GM19438 (cell line): ENCODE results near the gene SRRM2.

ENCODE experiments used
- ATAC-seq: cut with Tn5 transposase; IDR thresholded peaks from one replicate; pipeline ENCODE4 v1.9.1; 2021; ENCODE audit warnings: low read depth; ENCODE audit not compliant: unreplicated experiment

SRRM2 gene

GRCh38 chr16:2713985-2714774, 38.3 kb upstream of the SRRM2 start:
- ATAC-seq: no peak

GRCh38 chr16:2715064-2715463, 37.4 kb upstream of the SRRM2 start:
- no peak for ATAC-seq

GRCh38 chr16:2715519-2715918, 36.9 kb upstream of the SRRM2 start:
- no peak for ATAC-seq

GRCh38 chr16:2715966-2716885, 36.2 kb upstream of the SRRM2 start:
- no peak for ATAC-seq

- ATAC-seq: no peak
Observed at GRCh38 chr16:2716948-2717347, 35.5 kb upstream of the SRRM2 start.

GRCh38 chr16:2717383-2718263, 34.8 kb upstream of the SRRM2 start:
- ATAC-seq: no peak

- ATAC-seq: no peak
Observed at GRCh38 chr16:2719328-2720063, 32.9 kb upstream of the SRRM2 start.

- ATAC-seq: no peak
Observed at GRCh38 chr16:2720064-2720457, 32.4 kb upstream of the SRRM2 start, which contains the start of gene PRSS27. PRSS27 (minus strand) TSS chr16:2720224; CDS start chr16:2720160, 64 bp downstream.

GRCh38 chr16:2720719-2721633, 31.5 kb upstream of the SRRM2 start:
- ATAC-seq: peak; percentile 77

GRCh38 chr16:2721634-2722173, 30.7 kb upstream of the SRRM2 start:
- peak; percentile 5 for ATAC-seq

GRCh38 chr16:2724088-2724676, 28.3 kb upstream of the SRRM2 start:
- ATAC-seq: no peak

- ATAC-seq: no peak
Observed at GRCh38 chr16:2724816-2725348, 27.6 kb upstream of the SRRM2 start.

- no peak for ATAC-seq
Observed at GRCh38 chr16:2726923-2727322, 25.5 kb upstream of the SRRM2 start.

- ATAC-seq: no peak
Observed at GRCh38 chr16:2728034-2728433, 24.4 kb upstream of the SRRM2 start.

GRCh38 chr16:2734844-2735515, 17.5 kb upstream of the SRRM2 start:
- ATAC-seq: no peak

GRCh38 chr16:2736476-2737237, 15.8 kb upstream of the SRRM2 start:
- ATAC-seq: no peak

GRCh38 chr16:2737238-2737605, 15.2 kb upstream of the SRRM2 start:
- ATAC-seq: no peak
